Effector memory CD8-positive, alpha-beta T cell (primary cell): ENCODE results near the gene VPREB3.
A peak's percentile ranks its signal among the peaks of the same experiment; 100 is the strongest.

Source experiments
- ATAC-seq: fragments of 150-1000 bp; cut with Tn5 transposase; replicated peaks from 2 replicates; pipeline ENCODE4 v1.10.0; 2021; ENCODE audit warnings: mild to moderate bottlenecking, moderate library complexity
- DNase-seq, 3 experiments: peaks; one replicate each; pipeline ENCODE4 v3.0.0; 2021
- H3K27ac Mint-ChIP-seq, 2 donors: one replicate each; pipeline ENCODE4 v1.8.0; 2022; ENCODE audit warnings: mild to moderate bottlenecking in 2 of 2, mixed read lengths in 2 of 2, moderate library complexity in 2 of 2
- H3K27me3 Mint-ChIP-seq, 2 donors: one replicate each; pipeline ENCODE4 v1.8.0; 2022; ENCODE audit warnings: mixed read lengths in 2 of 2
- H3K36me3 Mint-ChIP-seq: one replicate; pipeline ENCODE4 v1.8.0; 2022; ENCODE audit warnings: mild to moderate bottlenecking, moderate library complexity, mixed read lengths; ENCODE audit not compliant: insufficient read depth
- H3K4me1 Mint-ChIP-seq, 2 donors: one replicate each; pipeline ENCODE4 v1.8.0; 2022; ENCODE audit warnings: low read depth in 2 of 2, mixed read lengths in 2 of 2
- H3K4me3 Mint-ChIP-seq, 2 donors: one replicate each; pipeline ENCODE4 v1.8.0; 2022; ENCODE audit warnings: mild to moderate bottlenecking in 2 of 2, mixed read lengths in 2 of 2, moderate library complexity in 2 of 2
- H3K9me3 Mint-ChIP-seq, 2 donors: one replicate each; pipeline ENCODE4 v1.8.0; 2022; ENCODE audit warnings: mixed read lengths in 2 of 2

VPREB3 gene

GRCh38 chr22:23787910-23788309 is 33.7 kb upstream of the VPREB3 start:
- no peaks in the 10 kb centered on the region for H3K9me3 Mint-ChIP-seq
- no peaks in the 10 kb centered on the region for H3K36me3 Mint-ChIP-seq
- DNase-seq: no peak
- peak overlapping the region; percentile 90 to 92 for H3K27ac Mint-ChIP-seq
- H3K4me3 Mint-ChIP-seq: peak overlapping the region; percentile 81 to 85
- H3K27me3 Mint-ChIP-seq: no peaks in the 10 kb centered on the region
- no peak for ATAC-seq
- peaks cover 13 to 22% of the 10 kb centered on the region in 2 donors for H3K4me1 Mint-ChIP-seq

- Mint-ChIP-seq H3K4me1 (peaks cover 13 to 19% of the 10 kb centered on the region in 2 donors), H3K27me3 (no peaks in the 10 kb centered on the region), H3K36me3 (no peaks in the 10 kb centered on the region), H3K4me3 (peak overlapping the region; percentile 81 to 85), H3K27ac (peak overlapping the region; percentile 90 to 92), H3K9me3 (no peaks in the 10 kb centered on the region)
- ATAC-seq (peak; percentile 31), DNase-seq (no peak)
Observed at GRCh38 chr22:23787600-23787896, 33.3 kb upstream of the VPREB3 start.

- peak; percentile 81 to 85 (median 84) for DNase-seq
- ATAC-seq: peak; percentile 86
- Mint-ChIP-seq H3K4me1 (peaks cover 13 to 14% of the 10 kb centered on the region in 2 donors), H3K27ac (peak within 1 kb of the TSS; percentile 90 to 92), H3K4me3 (peak within 1 kb of the TSS; percentile 81 to 85), H3K9me3 (no peaks in the 10 kb centered on the region), H3K36me3 (no peaks in the 10 kb centered on the region), H3K27me3 (no peaks in the 10 kb centered on the region)
Observed at GRCh38 chr22:23786752-23787599, 32.8 kb upstream of the VPREB3 start, which contains the start of gene SMARCB1. Gene SMARCB1 (plus strand): TSS chr22:23786966. CDS start chr22:23787170, 204 bp downstream.

GRCh38 chr22:23786261-23786710 is 32.1 kb upstream of the VPREB3 start:
- Mint-ChIP-seq H3K9me3 (no peaks in the 10 kb centered on the region), H3K27ac (peak overlapping the region; percentile 90 to 92), H3K27me3 (no peaks in the 10 kb centered on the region), H3K36me3 (no peaks in the 10 kb centered on the region), H3K4me3 (peak overlapping the region; percentile 81 to 85), H3K4me1 (peaks cover 13 to 14% of the 10 kb centered on the region in 2 donors)
- ATAC-seq (no peak), DNase-seq (no peak)

DNA sequence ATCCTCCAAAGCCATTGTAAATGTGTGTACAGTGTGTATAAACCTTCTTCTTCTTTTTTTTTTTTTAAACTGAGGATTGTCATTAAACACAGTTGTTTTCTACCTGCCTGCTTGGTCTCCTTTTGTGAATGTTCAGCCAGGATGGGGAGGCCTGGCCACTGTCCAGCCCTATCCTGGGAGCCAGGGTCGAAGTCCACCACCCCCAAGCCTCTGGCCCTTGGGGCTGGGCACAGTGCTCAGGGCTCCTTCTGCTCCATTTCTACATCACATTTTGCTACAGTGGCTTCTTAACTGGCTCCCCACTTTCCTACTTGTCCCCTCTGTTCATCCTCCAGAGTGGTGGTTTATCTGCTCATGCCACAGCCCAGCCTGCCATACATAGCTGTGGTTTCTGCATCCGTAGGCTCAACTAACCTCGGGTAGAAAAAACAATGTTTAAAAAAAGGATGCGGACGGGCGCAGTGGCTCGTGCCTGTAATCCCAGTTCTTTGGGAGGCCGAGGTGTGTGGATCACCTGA is 30.0 kb upstream of the VPREB3 start:
- H3K27me3 Mint-ChIP-seq: no peaks in the 10 kb centered on the region
- ATAC-seq (no peak), DNase-seq (no peak)
- H3K4me3 Mint-ChIP-seq: peak overlapping the region in 1 of 2 donors; percentile 6
- no peaks in the 10 kb centered on the region for H3K9me3 Mint-ChIP-seq
- peaks cover 6 to 8% of the 10 kb centered on the region in 2 donors for H3K4me1 Mint-ChIP-seq
- peak overlapping the region in 1 of 2 donors; percentile 65 for H3K27ac Mint-ChIP-seq
- H3K36me3 Mint-ChIP-seq: no peaks in the 10 kb centered on the region

DNA sequence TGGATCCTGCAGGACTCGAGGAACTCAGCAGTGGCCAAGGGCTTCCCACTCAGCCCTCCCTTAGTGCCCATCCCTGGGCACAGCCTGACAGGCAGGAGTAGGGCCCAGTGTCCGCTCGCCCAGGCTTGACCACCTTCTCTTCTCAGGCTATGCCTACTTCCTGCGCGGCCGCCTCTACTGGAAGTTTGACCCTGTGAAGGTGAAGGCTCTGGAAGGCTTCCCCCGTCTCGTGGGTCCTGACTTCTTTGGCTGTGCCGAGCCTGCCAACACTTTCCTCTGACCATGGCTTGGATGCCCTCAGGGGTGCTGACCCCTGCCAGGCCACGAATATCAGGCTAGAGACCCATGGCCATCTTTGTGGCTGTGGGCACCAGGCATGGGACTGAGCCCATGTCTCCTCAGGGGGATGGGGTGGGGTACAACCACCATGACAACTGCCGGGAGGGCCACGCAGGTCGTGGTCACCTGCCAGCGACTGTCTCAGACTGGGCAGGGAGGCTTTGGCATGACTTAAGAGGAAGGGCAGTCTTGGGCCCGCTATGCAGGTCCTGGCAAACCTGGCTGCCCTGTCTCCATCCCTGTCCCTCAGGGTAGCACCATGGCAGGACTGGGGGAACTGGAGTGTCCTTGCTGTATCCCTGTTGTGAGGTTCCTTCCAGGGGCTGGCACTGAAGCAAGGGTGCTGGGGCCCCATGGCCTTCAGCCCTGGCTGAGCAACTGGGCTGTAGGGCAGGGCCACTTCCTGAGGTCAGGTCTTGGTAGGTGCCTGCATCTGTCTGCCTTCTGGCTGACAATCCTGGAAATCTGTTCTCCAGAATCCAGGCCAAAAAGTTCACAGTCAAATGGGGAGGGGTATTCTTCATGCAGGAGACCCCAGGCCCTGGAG is 29.3 kb upstream of the VPREB3 start:
- H3K27me3 Mint-ChIP-seq: no peaks in the 10 kb centered on the region
- ATAC-seq: no peak
- H3K4me1 Mint-ChIP-seq: peaks cover 5 to 7% of the 10 kb centered on the region in 2 donors
- H3K4me3 Mint-ChIP-seq: no peak overlapping the region
- H3K27ac Mint-ChIP-seq: peak overlapping the region in 1 of 2 donors; percentile 65
- H3K36me3 Mint-ChIP-seq: no peaks in the 10 kb centered on the region
- no peaks in the 10 kb centered on the region for H3K9me3 Mint-ChIP-seq
- DNase-seq: no peak

DNA sequence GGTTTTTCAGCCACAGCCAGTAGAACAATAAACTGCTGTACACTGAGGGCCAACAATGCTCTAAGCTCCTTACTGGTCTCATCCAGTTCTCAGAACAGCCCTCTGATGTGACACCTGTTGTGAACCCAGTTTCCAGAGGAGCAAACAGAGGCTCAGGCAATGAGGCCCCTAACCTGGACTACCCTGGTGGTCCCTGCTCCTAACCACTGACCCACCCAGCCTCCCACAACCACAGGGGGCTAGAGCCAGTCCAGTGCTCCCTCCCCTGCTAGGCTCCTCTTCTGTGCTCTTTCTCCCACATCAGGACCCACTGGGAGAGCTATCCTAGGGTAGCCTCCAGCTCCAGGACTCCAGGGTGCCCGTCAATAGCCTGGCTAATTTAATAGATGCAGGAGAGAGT is 28.5 kb upstream of the VPREB3 start:
- no peak overlapping the region for H3K27ac Mint-ChIP-seq
- H3K4me3 Mint-ChIP-seq: no peak overlapping the region
- no peaks in the 10 kb centered on the region for H3K27me3 Mint-ChIP-seq
- peaks cover 5% of the 10 kb centered on the region in 2 donors for H3K4me1 Mint-ChIP-seq
- DNase-seq (no peak), ATAC-seq (no peak)
- H3K36me3 Mint-ChIP-seq: no peaks in the 10 kb centered on the region
- H3K9me3 Mint-ChIP-seq: no peaks in the 10 kb centered on the region

GRCh38 chr22:23782252-23782651 is 28.0 kb upstream of the VPREB3 start:
- H3K27me3 Mint-ChIP-seq: no peaks in the 10 kb centered on the region
- no peaks in the 10 kb centered on the region for H3K36me3 Mint-ChIP-seq
- ATAC-seq (no peak), DNase-seq (no peak)
- H3K4me1 Mint-ChIP-seq: peaks cover 5% of the 10 kb centered on the region in 2 donors
- no peak overlapping the region for H3K27ac Mint-ChIP-seq
- no peak overlapping the region for H3K4me3 Mint-ChIP-seq
- H3K9me3 Mint-ChIP-seq: no peaks in the 10 kb centered on the region

DNA sequence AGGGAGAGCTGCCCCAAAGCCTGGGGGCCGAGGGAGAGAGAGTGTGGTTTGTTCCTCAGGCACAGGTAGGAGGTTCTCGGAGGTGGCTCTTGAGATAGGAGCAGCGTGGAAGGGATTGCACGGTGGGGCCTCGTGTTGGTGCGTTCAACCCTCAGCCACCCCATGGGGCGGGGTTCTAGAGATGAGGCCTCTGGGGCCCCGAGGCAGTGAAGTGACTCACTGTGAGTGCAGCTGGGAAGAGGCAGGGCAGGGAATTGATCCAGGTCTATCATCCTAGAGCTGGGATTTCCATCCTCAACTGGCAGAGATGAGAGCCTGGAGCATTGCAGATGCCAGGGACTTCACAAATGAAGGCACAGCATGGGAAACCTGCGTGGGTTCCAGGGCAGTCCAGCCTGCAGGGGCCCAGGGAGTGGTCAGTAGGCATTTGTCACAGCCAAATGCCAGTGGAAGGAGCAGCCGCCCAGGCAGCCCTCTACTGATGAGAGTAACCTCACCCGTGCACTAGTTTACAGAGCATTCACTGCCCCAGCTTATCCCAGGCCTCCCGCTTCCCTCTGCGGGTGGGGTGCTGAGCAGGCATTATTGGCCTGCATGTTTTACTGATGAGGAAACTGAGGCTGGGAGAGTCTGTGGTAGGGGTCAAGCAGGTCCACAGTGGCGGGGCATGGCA is 27.4 kb upstream of the VPREB3 start:
- Mint-ChIP-seq H3K27me3 (no peaks in the 10 kb centered on the region), H3K36me3 (no peaks in the 10 kb centered on the region), H3K4me1 (peaks cover 4% of the 10 kb centered on the region in 2 donors), H3K27ac (no peak overlapping the region), H3K9me3 (no peaks in the 10 kb centered on the region), H3K4me3 (no peak overlapping the region)
- DNase-seq (no peak), ATAC-seq (no peak)

DNA sequence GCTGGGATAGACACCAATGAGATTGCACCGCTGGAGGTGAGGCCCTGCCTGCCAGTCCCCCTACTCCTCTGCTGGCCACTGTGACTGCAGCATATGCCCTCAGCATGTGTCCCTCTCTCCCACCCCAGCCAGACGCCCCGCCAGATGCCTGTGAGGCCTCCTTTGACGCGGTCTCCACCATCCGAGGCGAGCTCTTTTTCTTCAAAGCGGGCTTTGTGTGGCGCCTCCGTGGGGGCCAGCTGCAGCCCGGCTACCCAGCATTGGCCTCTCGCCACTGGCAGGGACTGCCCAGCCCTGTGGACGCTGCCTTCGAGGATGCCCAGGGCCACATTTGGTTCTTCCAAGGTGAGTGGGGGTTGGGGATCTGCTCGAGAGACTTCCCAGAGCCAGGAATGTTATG is 26.8 kb upstream of the VPREB3 start:
- no peaks in the 10 kb centered on the region for H3K9me3 Mint-ChIP-seq
- no peaks in the 10 kb centered on the region for H3K36me3 Mint-ChIP-seq
- H3K4me1 Mint-ChIP-seq: peaks cover 0 to 1% of the 10 kb centered on the region in 2 donors
- no peak overlapping the region for H3K4me3 Mint-ChIP-seq
- no peak for DNase-seq
- ATAC-seq: no peak
- H3K27ac Mint-ChIP-seq: no peak overlapping the region
- H3K27me3 Mint-ChIP-seq: no peaks in the 10 kb centered on the region

DNA sequence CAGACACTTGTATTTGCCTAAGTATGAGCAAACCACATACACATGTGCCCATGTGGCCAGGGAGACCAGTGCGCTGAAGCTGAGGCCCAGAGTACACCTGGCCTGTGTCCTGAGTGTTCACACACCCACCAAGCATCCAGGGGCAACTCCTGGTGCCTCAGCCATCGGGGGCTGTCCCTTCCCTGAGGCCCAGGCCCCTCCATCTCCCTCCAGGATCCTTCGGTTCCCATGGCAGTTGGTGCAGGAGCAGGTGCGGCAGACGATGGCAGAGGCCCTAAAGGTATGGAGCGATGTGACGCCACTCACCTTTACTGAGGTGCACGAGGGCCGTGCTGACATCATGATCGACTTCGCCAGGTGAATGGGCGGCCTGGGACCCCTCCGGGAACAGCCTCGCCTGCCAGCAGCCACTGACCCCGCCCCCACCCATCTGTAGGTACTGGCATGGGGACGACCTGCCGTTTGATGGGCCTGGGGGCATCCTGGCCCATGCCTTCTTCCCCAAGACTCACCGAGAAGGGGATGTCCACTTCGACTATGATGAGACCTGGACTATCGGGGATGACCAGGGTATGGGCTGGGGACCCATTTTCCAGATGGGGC is 26.0 kb upstream of the VPREB3 start:
- ATAC-seq (no peak), DNase-seq (no peak)
- no peaks in the 10 kb centered on the region for H3K9me3 Mint-ChIP-seq
- no peaks in the 10 kb centered on the region for H3K27me3 Mint-ChIP-seq
- no peak overlapping the region for H3K27ac Mint-ChIP-seq
- H3K36me3 Mint-ChIP-seq: no peaks in the 10 kb centered on the region
- H3K4me1 Mint-ChIP-seq: peaks cover 0 to 1% of the 10 kb centered on the region in 2 donors
- no peak overlapping the region for H3K4me3 Mint-ChIP-seq

- no peak for DNase-seq
- Mint-ChIP-seq H3K9me3 (no peaks in the 10 kb centered on the region), H3K4me3 (no peak overlapping the region), H3K36me3 (no peaks in the 10 kb centered on the region), H3K4me1 (peaks cover 0 to 1% of the 10 kb centered on the region in 2 donors), H3K27ac (no peak overlapping the region), H3K27me3 (no peaks in the 10 kb centered on the region)
- no peak for ATAC-seq
Observed at GRCh38 chr22:23779731-23780130, 25.5 kb upstream of the VPREB3 start.

GRCh38 chr22:23779083-23779482 is 24.9 kb upstream of the VPREB3 start:
- Mint-ChIP-seq H3K27me3 (no peaks in the 10 kb centered on the region), H3K27ac (no peak overlapping the region), H3K9me3 (no peaks in the 10 kb centered on the region), H3K4me1 (no peaks in the 10 kb centered on the region), H3K4me3 (no peak overlapping the region), H3K36me3 (no peaks in the 10 kb centered on the region)
- ATAC-seq: no peak
- DNase-seq: no peak
